Small intestine (tissue), 7 donors: Measurements from ENCODE around the gene KCNMB1. TPM values are rescaled to one million over a fixed set of nuclear protein-coding genes. Genes with fewer than 3 reads are reported as not detected.
A peak's percentile ranks its signal among the peaks of the same experiment; 100 is the strongest.

ENCODE experiments used
- DNase-seq, 2 donors: peaks; one replicate each; pipeline versions ENCODE4 v3.0.0 to v3.0.0-alpha.2; 2013
- FAIRE-seq: peaks from 2 replicates; lab custom pipeline; 2012; peaks lifted over from hg19 to GRCh38; lab: Jason Lieb, UNC
- H3K27ac ChIP-seq, 3 donors: one replicate each; pipeline ENCODE4 v1.5.1; 2013; ENCODE audit warnings: low read length in 2 of 3, mild to moderate bottlenecking in 2 of 3, control low read depth in 1 of 3, inconsistent platforms in 1 of 3, low read depth in 1 of 3, moderate library complexity in 1 of 3
- H3K27me3 ChIP-seq, 3 donors: one replicate each; pipeline ENCODE4 v1.6.1; 2013; ENCODE audit warnings: low read length in 3 of 3, inconsistent platforms in 1 of 3; ENCODE audit not compliant: control insufficient read depth in 3 of 3, insufficient read depth in 3 of 3
- H3K36me3 ChIP-seq, 3 donors: one replicate each; pipeline ENCODE4 v1.6.1; 2013; ENCODE audit warnings: low read length in 3 of 3, inconsistent platforms in 1 of 3, low read depth in 1 of 3, mild to moderate bottlenecking in 1 of 3, moderate library complexity in 1 of 3; ENCODE audit not compliant: control insufficient read depth in 3 of 3, insufficient read depth in 2 of 3
- H3K4me1 ChIP-seq, 3 donors: one replicate each; pipeline ENCODE4 v1.6.1; 2013; ENCODE audit warnings: low read length in 2 of 3, inconsistent platforms in 1 of 3, low read depth in 1 of 3, mild to moderate bottlenecking in 1 of 3, moderate library complexity in 1 of 3; ENCODE audit not compliant: control insufficient read depth in 3 of 3, insufficient read depth in 2 of 3
- H3K4me3 ChIP-seq, 3 donors: one replicate each; pipeline ENCODE4 v1.5.1; 2013; ENCODE audit warnings: low read length in 3 of 3, control low read depth in 1 of 3, inconsistent platforms in 1 of 3, low read depth in 1 of 3, mild to moderate bottlenecking in 1 of 3, moderate library complexity in 1 of 3
- H3K9me3 ChIP-seq, 2 donors: one replicate each; pipeline ENCODE4 v1.6.1; 2013; ENCODE audit warnings: low read depth in 1 of 2, low read length in 1 of 2; ENCODE audit not compliant: control insufficient read depth in 2 of 2, insufficient read depth in 1 of 2
- WGBS, 3 donors: extraction: QIAGEN DNeasy Blood & Tissue Kit; methylation state at CpG; one replicate each; pipeline ENCODE4 v1.1.7; 2013; 5-methylcytosine and 5-hydroxymethylcytosine counted together
- polyA plus RNA-seq, 4 donors: library from polyadenylated mRNA; stranded (reverse) in 3 of 4; unstranded in 1 of 4; fragments of 200-250 nt in 3 of 4; fragments of 120-200 nt in 1 of 4; gene quantifications; one replicate each; pipeline versions ENCODE4 v1.2.1 to v1.2.3, GENCODE V29; 2013
- donor health status: healthy with polysubstance abuse.
- donor health status: control.
- donor health status: control.
- donor health status: Bipolar disorder and iron deficiency.
- donor health status: healthy.

The KCNMB1 gene
- polyA plus RNA-seq, 4 donors = 0.22 to 3.6 (median 0.63) TPM

DNA sequence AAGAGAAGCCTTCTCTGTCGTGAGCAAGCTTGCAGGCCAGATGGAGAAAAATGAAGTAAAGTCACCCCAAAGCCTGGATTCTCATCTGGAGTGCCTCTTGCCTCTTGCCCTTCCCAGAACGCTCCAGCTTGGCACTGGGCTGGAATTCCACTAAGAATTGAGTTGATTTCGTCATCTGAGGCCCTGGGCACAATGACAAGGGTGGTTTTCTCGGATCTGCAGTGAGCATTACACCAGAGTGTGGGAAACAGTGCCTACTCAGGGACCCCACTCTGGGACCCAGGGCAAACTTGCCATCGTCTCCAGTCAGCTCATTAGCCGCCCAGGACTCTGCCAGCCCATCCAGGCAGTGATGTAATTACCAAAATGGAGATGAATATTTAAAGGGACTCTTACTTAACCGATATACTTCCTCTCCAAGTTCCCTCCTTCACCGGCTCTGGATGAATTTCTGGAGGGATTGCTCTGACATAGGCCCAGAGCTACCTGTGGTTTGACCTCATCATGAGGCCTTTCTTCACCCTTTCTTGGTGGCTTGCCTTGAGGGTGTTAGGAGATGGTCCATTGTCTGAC is 46.9 kb downstream of the KCNMB1 start:
- Histone ChIP-seq H3K9me3 (peaks cover 0 to 2% of the 10 kb centered on the region in 2 donors), H3K4me3 (no peak overlapping the region), H3K36me3 (no peaks in the 10 kb centered on the region), H3K4me1 (no peaks in the 10 kb centered on the region), H3K27me3 (no peaks in the 10 kb centered on the region), H3K27ac (no peak overlapping the region)
- 72 to 81% (median 77%) methylated on average over 8 of the region's 8 CpGs for WGBS, 3 donors
- FAIRE-seq (no peak), DNase-seq (no peak)

DNA sequence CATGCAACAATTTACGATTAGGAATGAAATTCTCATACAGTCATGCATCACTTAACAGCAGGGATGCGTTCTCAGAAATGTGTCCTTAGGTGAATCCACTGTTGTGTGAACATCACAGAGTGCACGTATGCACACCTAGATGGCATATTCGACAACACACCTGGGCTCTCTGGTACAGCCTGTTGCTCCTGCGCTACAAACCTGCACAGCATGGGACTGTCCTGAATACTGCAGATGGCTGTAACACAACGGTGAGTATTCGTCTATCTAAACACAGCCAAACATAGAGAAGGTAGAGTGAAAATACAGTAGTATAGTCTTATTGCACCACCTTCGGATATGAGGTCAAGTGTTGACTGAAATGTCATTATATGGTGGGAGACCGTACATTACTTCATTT is 47.6 kb downstream of the KCNMB1 start:
- Histone ChIP-seq H3K36me3 (no peaks in the 10 kb centered on the region), H3K4me3 (no peak overlapping the region), H3K9me3 (peaks cover 0 to 2% of the 10 kb centered on the region in 2 donors), H3K4me1 (no peaks in the 10 kb centered on the region), H3K27me3 (no peaks in the 10 kb centered on the region), H3K27ac (no peak overlapping the region)
- FAIRE-seq = no peak
- 90 to 94% (median 93%) methylated on average over 9 of the region's 9 CpGs for WGBS, 3 donors
- no peak for DNase-seq

GRCh38 chr5:170339780-170340167 is 49.4 kb downstream of the KCNMB1 start:
- Histone ChIP-seq H3K4me1 (no peaks in the 10 kb centered on the region), H3K27me3 (no peaks in the 10 kb centered on the region), H3K36me3 (no peaks in the 10 kb centered on the region), H3K27ac (no peak overlapping the region), H3K4me3 (no peak overlapping the region), H3K9me3 (peaks cover 0 to 2% of the 10 kb centered on the region in 2 donors)
- DNase-seq = no peak
- FAIRE-seq = no peak
- WGBS, 3 donors = 88 to 97% (median 94%) methylated on average over 1 of the region's 1 CpG

GRCh38 chr5:170338933-170339779 is 50.0 kb downstream of the KCNMB1 start:
- whole genome bisulfite sequencing, 3 donors = 69 to 89% (median 73%) methylated on average over 4 of the region's 4 CpGs
- no peak for FAIRE-seq
- H3K27ac ChIP-seq = no peak overlapping the region
- H3K27me3 ChIP-seq = no peaks in the 10 kb centered on the region
- H3K4me3 ChIP-seq = no peak overlapping the region
- H3K36me3 ChIP-seq = no peaks in the 10 kb centered on the region
- peaks cover 0 to 2% of the 10 kb centered on the region in 2 donors for H3K9me3 ChIP-seq
- no peaks in the 10 kb centered on the region for H3K4me1 ChIP-seq
- DNase-seq = peak in 1 of 2 donors; percentile 33

DNA sequence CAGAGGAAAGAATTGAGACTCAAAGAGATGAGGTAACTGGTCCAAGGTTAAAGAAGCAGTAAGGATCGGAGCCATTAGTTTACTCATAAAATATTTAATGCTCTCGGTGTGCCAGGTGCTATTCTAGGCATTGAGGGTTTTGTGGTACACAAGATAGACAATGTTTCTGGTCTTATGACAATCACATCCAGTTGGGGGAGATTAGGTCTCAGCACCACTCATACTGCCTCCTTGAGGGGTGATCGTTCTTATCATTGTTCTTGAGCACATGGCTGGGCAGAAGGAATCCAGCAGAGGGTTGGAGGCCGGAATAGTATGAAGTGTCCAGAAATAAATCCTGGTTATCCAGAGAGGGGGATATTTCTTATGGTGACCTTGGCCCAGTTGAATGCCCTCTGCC is 50.9 kb downstream of the KCNMB1 start:
- FAIRE-seq = no peak
- no peak overlapping the region for H3K27ac ChIP-seq
- H3K9me3 ChIP-seq = peaks cover 0 to 2% of the 10 kb centered on the region in 2 donors
- no peaks in the 10 kb centered on the region for H3K36me3 ChIP-seq
- 68 to 71% (median 70%) methylated on average over 4 of the region's 4 CpGs for WGBS, 3 donors
- H3K27me3 ChIP-seq = no peaks in the 10 kb centered on the region
- H3K4me1 ChIP-seq = no peaks in the 10 kb centered on the region
- DNase-seq = no peak
- no peak overlapping the region for H3K4me3 ChIP-seq

DNA sequence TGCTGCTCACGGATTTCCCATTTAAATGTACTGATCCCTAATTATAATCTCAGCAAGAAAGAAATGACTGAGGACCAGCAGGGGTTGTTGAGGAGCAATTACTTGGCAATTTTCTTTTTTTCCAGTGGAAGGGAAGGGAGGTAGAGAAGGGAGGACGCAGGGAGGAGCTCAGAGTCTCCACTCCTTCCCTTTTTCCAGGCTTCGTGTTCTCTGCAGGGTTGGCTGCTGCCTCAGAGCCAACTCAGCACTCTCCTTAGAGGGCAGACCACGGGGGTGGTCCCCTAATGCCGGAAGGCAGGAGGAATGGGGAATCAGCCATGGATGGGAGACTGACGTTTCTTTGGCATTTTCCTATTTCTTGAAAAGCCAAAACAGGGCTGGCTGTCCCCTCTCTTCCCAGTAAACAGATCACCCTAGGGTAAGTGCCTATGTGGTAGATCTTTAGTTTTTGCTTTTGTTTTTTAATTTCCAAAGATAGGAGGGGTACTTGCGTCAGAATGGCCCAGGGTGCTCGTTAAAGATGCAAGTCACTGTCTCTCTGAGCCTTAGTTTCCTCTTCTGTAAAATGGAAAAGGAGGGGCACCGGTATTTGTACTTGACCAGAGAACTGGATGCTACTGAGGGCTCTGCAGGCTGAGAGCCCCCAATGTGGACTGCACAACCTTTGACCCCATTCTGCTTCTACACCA is 52.0 kb downstream of the KCNMB1 start:
- DNase-seq (no peak), FAIRE-seq (no peak)
- WGBS, 3 donors = 65 to 77% (median 69%) methylated on average over 9 of the region's 9 CpGs
- Histone ChIP-seq H3K4me1 (peaks cover 0 to under 1% (median 0%) of the 10 kb centered on the region in 3 donors), H3K27me3 (no peaks in the 10 kb centered on the region), H3K4me3 (no peak overlapping the region), H3K36me3 (no peaks in the 10 kb centered on the region), H3K27ac (no peak overlapping the region), H3K9me3 (peaks cover 0 to 2% of the 10 kb centered on the region in 2 donors)

- WGBS, 3 donors = 76 to 86% (median 84%) methylated on average over 6 of the region's 6 CpGs
- H3K27me3 ChIP-seq = no peaks in the 10 kb centered on the region
- H3K36me3 ChIP-seq = no peaks in the 10 kb centered on the region
- peaks cover 0 to 5% (median 3%) of the 10 kb centered on the region in 3 donors for H3K4me1 ChIP-seq
- H3K9me3 ChIP-seq = no peaks in the 10 kb centered on the region
- DNase-seq (peak in 1 of 2 donors; percentile 18), FAIRE-seq (no peak)
- no peak overlapping the region for H3K4me3 ChIP-seq
- peak overlapping the region in 2 of 3 donors; percentile 7 to 37 for H3K27ac ChIP-seq
Measured at GRCh38 chr5:170336065-170336464, 53.1 kb downstream of the KCNMB1 start.

GRCh38 chr5:170334626-170335025 is 54.5 kb downstream of the KCNMB1 start:
- WGBS, 3 donors = 58 to 81% (median 75%) methylated on average over 5 of the region's 5 CpGs
- Histone ChIP-seq H3K4me3 (no peak overlapping the region), H3K9me3 (no peaks in the 10 kb centered on the region), H3K27me3 (no peaks in the 10 kb centered on the region), H3K27ac (no peak overlapping the region), H3K36me3 (no peaks in the 10 kb centered on the region), H3K4me1 (peaks cover 0 to 5% (median 3%) of the 10 kb centered on the region in 3 donors)
- DNase-seq = no peak
- FAIRE-seq = no peak
